ENCODE measurements around the gene MGARP.
"Not testable (repeated sequence)": the region's sequence is repeated elsewhere in the genome, so short reads cannot be mapped to it uniquely, and the experiment has no call there.

MGARP gene

GRCh38 chr4:139315221-139315675, 35.2 kb upstream of the MGARP start:
- no peak overlapping the region for H3K4me3 ChIP-seq (ENCODE audit: low read depth, low read length)
- TF ChIP-seq, protein P1, sequence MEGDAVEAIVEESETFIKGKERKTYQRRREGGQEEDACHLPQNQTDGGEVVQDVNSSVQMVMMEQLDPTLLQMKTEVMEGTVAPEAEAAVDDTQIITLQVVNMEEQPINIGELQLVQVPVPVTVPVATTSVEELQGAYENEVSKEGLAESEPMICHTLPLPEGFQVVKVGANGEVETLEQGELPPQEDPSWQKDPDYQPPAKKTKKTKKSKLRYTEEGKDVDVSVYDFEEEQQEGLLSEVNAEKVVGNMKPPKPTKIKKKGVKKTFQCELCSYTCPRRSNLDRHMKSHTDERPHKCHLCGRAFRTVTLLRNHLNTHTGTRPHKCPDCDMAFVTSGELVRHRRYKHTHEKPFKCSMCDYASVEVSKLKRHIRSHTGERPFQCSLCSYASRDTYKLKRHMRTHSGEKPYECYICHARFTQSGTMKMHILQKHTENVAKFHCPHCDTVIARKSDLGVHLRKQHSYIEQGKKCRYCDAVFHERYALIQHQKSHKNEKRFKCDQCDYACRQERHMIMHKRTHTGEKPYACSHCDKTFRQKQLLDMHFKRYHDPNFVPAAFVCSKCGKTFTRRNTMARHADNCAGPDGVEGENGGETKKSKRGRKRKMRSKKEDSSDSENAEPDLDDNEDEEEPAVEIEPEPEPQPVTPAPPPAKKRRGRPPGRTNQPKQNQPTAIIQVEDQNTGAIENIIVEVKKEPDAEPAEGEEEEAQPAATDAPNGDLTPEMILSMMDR (IDR thresholded peaks at IDR 0.05; ENCODE audit: low read depth, low read length): no peak

GRCh38 chr4:139314047-139314800, 34.2 kb upstream of the MGARP start:
- TF ChIP-seq, protein P1 (IDR thresholded peaks at IDR 0.05; ENCODE audit: low read depth, low read length): no peak

GRCh38 chr4:139313414-139313813, 33.4 kb upstream of the MGARP start:
- not testable (repeated sequence) for H3K4me3 ChIP-seq (ENCODE audit: low read depth, low read length)

More at GRCh38 chr4:139314047-139314800, 34.2 kb upstream of the MGARP start:
- H3K4me3 ChIP-seq (ENCODE audit: low read depth, low read length): no peak overlapping the region

GRCh38 chr4:139312552-139313332, 32.7 kb upstream of the MGARP start:
- TF ChIP-seq, protein P1 (IDR thresholded peaks at IDR 0.05; ENCODE audit: low read depth, low read length): no peak

GRCh38 chr4:139311909-139312308, 31.9 kb upstream of the MGARP start:
- no peak overlapping the region for H3K4me3 ChIP-seq (ENCODE audit: low read depth, low read length)
- TF ChIP-seq, protein P1 (IDR thresholded peaks at IDR 0.05; ENCODE audit: low read depth, low read length): no peak

More at GRCh38 chr4:139312552-139313332, 32.7 kb upstream of the MGARP start:
- no peak overlapping the region for H3K4me3 ChIP-seq (ENCODE audit: low read depth, low read length)

- no peak overlapping the region for H3K4me3 ChIP-seq (ENCODE audit: low read depth, low read length)
- TF ChIP-seq, protein P1 (IDR thresholded peaks at IDR 0.05; ENCODE audit: low read depth, low read length): no peak
Measured at GRCh38 chr4:139304920-139305319, 24.9 kb upstream of the MGARP start.

DNA sequence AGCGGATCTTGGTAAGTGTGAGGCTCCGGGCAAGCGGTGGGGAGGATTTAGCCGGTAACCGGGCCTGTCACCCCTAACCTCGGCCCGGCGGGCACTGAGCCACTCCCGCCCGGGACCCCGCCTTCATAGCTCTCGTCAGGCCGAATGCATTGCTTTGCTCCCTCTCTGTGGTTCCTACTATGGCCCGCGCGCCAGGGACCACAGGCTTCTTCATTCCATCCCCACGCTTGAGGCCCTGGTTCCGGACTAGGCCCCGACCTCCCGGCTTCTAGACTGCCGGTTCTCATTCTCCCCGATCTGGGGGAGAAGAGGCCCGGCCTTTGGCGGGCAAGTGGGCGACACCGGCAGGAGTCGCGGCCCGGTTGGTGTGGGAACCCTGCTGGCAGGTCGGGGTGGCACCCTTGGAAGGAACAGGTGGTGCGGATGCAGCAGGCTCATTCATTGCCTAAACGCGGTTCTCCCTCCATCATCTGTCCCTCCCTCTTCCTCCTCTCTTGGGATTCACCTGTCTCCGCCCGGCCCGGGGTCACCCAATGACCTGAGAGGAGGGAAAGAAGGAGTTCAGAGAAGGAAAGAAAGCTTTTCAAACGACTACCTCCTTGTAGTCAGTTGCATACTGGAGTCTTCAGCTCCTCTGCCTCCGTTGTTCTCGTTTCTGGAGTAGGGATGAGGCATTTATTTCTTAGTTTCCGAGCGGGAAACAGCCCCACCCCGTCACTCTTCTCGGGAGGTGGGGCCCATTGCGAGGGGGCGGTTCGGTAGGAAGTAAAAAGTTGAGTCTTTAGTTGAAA, 22.0 kb upstream of the MGARP start, which contains the start of gene NDUFC1:
TSS of gene NDUFC1 (minus strand) at position 657 of the 791 bp plus-strand sequence. CDS start 6,679 bp downstream, outside the sequence.
- peak within 1 kb of the TSS; percentile 86 for H3K4me3 ChIP-seq (ENCODE audit: low read depth, low read length)
- TF ChIP-seq, protein P1 (IDR thresholded peaks at IDR 0.05; ENCODE audit: low read depth, low read length): no peak

All from WI38 (cell line).